GM10266 (cell line): Measurements from ENCODE around the gene CNTRL.

ENCODE experiments used
- DNase-seq: peaks from one replicate; pipeline ENCODE4 v3.0.0; 2012; ENCODE audit errors: extremely low spot score
- CTCF ChIP-seq: IDR thresholded peaks from 2 replicates; pipeline ENCODE4 v1.5.1; 2012; ENCODE audit warnings: mild to moderate bottlenecking, low read depth; ENCODE audit not compliant: control insufficient read depth, insufficient read depth; ENCODE audit errors: missing control alignments

The CNTRL gene

GRCh38 chr9:121135642-121136041 lies 60.9 kb downstream of the CNTRL start:
- no peak for DNase-seq
- TF ChIP-seq CTCF = no peak

GRCh38 chr9:121138561-121138960 lies 63.8 kb downstream of the CNTRL start:
- no peak for DNase-seq
- no peak for TF ChIP-seq CTCF

- DNase-seq = no peak
- no peak for TF ChIP-seq CTCF
Measured at GRCh38 chr9:121138973-121139372, 64.2 kb downstream of the CNTRL start.

- no peak for DNase-seq
- no peak for TF ChIP-seq CTCF
Measured at GRCh38 chr9:121140162-121140561, 65.4 kb downstream of the CNTRL start.

- DNase-seq = no peak
- no peak for TF ChIP-seq CTCF
Measured at GRCh38 chr9:121141306-121141705, 66.6 kb downstream of the CNTRL start.

- no peak for TF ChIP-seq CTCF
- DNase-seq = no peak
Measured at GRCh38 chr9:121141706-121142105, 67.0 kb downstream of the CNTRL start.

GRCh38 chr9:121143771-121144170 lies 69.0 kb downstream of the CNTRL start:
- TF ChIP-seq CTCF = no peak
- no peak for DNase-seq

- no peak for TF ChIP-seq CTCF
- DNase-seq = no peak
Measured at GRCh38 chr9:121144482-121144881, 69.7 kb downstream of the CNTRL start.
